GM18868 (cell line): ENCODE results near the gene SLIT3.
"Not testable (repeated sequence)": the region's sequence is repeated elsewhere in the genome, so short reads cannot be mapped to it uniquely, and the experiment has no call there.

Experiments
- ATAC-seq: cut with Tn5 transposase; IDR thresholded peaks from one replicate; pipeline ENCODE4 v1.9.1; 2021; ENCODE audit warnings: mild to moderate bottlenecking, moderate library complexity; ENCODE audit not compliant: unreplicated experiment

Gene SLIT3

GRCh38 chr5:169116961-169117461 is 183.9 kb downstream of the SLIT3 start:
- ATAC-seq = no peak

GRCh38 chr5:169115461-169116124 is 185.3 kb downstream of the SLIT3 start:
- ATAC-seq = no peak

- ATAC-seq = no peak
Observed at GRCh38 chr5:169114466-169115065, 186.4 kb downstream of the SLIT3 start.

GRCh38 chr5:169112016-169112415 is 188.9 kb downstream of the SLIT3 start:
- no peak for ATAC-seq

GRCh38 chr5:169106911-169107706 is 193.8 kb downstream of the SLIT3 start:
- ATAC-seq = no peak

- ATAC-seq = not testable (repeated sequence)
Observed at GRCh38 chr5:169105582-169105981, 195.4 kb downstream of the SLIT3 start.

GRCh38 chr5:169104937-169105494 is 195.9 kb downstream of the SLIT3 start:
- no peak for ATAC-seq

- no peak for ATAC-seq
Observed at GRCh38 chr5:169103586-169104181, 197.3 kb downstream of the SLIT3 start.

GRCh38 chr5:169101966-169102365 is 199.0 kb downstream of the SLIT3 start:
- ATAC-seq = no peak

- ATAC-seq = no peak
Observed at GRCh38 chr5:169100735-169101075, 200.2 kb downstream of the SLIT3 start.

GRCh38 chr5:169099801-169100734 is 200.9 kb downstream of the SLIT3 start:
- no peak for ATAC-seq

GRCh38 chr5:169098331-169099121 is 202.4 kb downstream of the SLIT3 start:
- ATAC-seq = no peak

GRCh38 chr5:169097374-169098326 is 203.3 kb downstream of the SLIT3 start:
- ATAC-seq = no peak

GRCh38 chr5:169095976-169096375 is 205.0 kb downstream of the SLIT3 start:
- no peak for ATAC-seq

GRCh38 chr5:169095410-169095960 is 205.5 kb downstream of the SLIT3 start:
- no peak for ATAC-seq

- no peak for ATAC-seq
Observed at GRCh38 chr5:169094586-169095409, 206.1 kb downstream of the SLIT3 start.

GRCh38 chr5:169091396-169091980 is 209.5 kb downstream of the SLIT3 start:
- no peak for ATAC-seq
